Activated naive CD8-positive, alpha-beta T cell treated with anti-CD3 and anti-CD28 coated beads, Interleukin-2, amount 10 ng/mL, durations not matched to agents 7 days and 5 days (primary cell): ENCODE results near the gene HS6ST3. TPM values are rescaled to one million over a fixed set of nuclear protein-coding genes. Genes with fewer than 3 reads are reported as not detected.

Experiments used
- ATAC-seq: fragments of 150-1000 bp; cut with Tn5 transposase; one replicate; pipeline ENCODE4 v1.10.0; 2021; ENCODE audit warnings: low read depth, moderate library complexity
- POLR2A ChIA-PET: fragments of 350-600 bp; sonication (Branson Sonifier 250); formaldehyde crosslinking; loops from one replicate; lab custom pipeline; 2021; ENCODE audit warnings: antibody characterized with exemption; lab: Charles Lee
- DNase-seq: peaks from one replicate; pipeline ENCODE4 v3.0.0; 2021
- H3K27ac Mint-ChIP-seq: one replicate; pipeline ENCODE4 v1.8.0; 2022; ENCODE audit warnings: mild to moderate bottlenecking, mixed read lengths
- H3K27me3 Mint-ChIP-seq: one replicate; pipeline ENCODE4 v1.8.0; 2022; ENCODE audit warnings: mild to moderate bottlenecking, moderate library complexity, mixed read lengths
- H3K36me3 Mint-ChIP-seq: one replicate; pipeline ENCODE4 v1.8.0; 2021; ENCODE audit warnings: mild to moderate bottlenecking, mixed read lengths
- H3K4me1 Mint-ChIP-seq: one replicate; pipeline ENCODE4 v1.8.0; 2021; ENCODE audit warnings: mixed read lengths
- H3K4me3 Mint-ChIP-seq: one replicate; pipeline ENCODE4 v1.8.0; 2022; ENCODE audit warnings: mild to moderate bottlenecking, moderate library complexity, mixed read lengths
- H3K9me3 Mint-ChIP-seq: one replicate; pipeline ENCODE4 v1.8.0; 2021; ENCODE audit warnings: mixed read lengths
- total RNA-seq, 2 experiments: library from RNA; stranded (reverse); gene quantifications; one replicate each; pipeline ENCODE4 v1.2.3, GENCODE V29; 2021

Gene HS6ST3
- total RNA-seq, 2 experiments from 2014 or later: not detected

DNA sequence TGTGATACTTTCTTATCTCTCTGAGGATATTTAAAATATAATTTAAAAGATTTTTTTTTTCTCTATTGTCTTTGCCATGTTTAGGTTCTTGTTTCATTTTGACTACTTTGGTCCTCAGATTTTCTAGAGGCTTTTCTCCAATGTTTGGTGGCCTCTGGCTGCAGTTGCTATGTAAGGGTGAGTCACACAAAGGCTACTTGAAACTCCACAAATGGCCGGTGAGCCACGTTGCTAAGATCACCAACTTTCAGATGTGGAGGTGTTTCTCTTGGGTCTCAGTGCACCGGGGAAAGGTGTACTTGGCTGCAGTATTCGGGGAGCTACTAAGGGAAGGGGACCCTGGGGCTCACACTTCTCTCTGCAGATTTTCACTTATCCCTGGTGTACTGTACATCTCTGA lies 248.1 kb downstream of the HS6ST3 start:
- H3K27ac Mint-ChIP-seq: no peak overlapping the region
- no peaks in the 10 kb centered on the region for H3K9me3 Mint-ChIP-seq
- H3K36me3 Mint-ChIP-seq: no peaks in the 10 kb centered on the region
- no peak overlapping the region for H3K4me3 Mint-ChIP-seq
- no peaks in the 10 kb centered on the region for H3K4me1 Mint-ChIP-seq
- no peaks in the 10 kb centered on the region for H3K27me3 Mint-ChIP-seq
- no peak for DNase-seq
- POLR2A ChIA-PET: no interaction called here
- no peak for ATAC-seq

DNA sequence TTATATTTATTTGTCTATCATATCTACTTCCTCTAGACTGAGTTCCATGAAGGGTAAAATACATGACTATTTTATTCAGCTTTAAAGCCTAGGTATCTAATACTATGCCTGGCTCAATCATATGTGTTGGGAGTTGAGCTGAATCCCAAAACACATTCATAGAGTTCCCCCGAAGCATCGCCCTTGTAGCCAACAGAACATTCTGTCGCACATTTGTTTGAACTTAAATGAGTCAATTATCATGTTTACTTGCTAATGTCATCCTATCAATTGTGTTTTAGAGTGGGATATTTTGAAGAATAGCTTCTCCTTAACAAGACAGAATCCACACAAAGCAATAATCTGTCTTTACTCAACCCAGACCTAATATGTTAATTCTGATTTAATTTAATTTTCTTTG lies 252.4 kb downstream of the HS6ST3 start:
- Mint-ChIP-seq H3K27me3 (no peaks in the 10 kb centered on the region), H3K27ac (no peak overlapping the region), H3K4me1 (no peaks in the 10 kb centered on the region), H3K36me3 (no peaks in the 10 kb centered on the region), H3K9me3 (no peaks in the 10 kb centered on the region), H3K4me3 (no peak overlapping the region)
- DNase-seq: no peak
- ATAC-seq: no peak
- POLR2A ChIA-PET: no interaction called here

DNA sequence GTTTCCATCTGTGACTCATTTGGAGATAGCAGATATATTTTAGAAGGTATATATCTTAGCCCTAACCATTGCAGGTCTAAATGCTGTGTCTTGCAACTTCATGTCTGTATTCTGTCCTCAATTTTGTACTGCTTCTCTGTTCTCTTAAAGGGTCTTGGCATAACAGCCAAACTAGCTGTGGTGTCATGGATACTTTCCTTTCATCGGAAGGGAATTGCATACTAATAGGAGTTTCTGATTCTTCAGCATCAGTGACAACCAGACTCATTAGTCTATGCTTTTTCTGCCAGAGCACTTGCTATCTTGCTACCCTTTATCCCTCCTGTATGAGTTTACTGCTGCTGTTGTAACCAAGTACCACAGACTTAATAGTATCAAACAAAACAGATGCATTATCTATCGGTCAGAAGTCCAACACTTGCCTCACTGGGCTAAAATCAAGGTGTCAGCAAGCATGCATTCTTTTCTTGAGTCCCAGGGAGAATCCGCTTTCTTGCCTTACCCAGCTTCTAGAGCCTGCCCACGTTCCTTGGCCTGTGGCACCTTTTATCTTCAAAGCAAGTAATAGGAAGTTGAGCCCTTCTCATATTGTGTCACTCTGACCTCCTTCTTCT lies 253.1 kb downstream of the HS6ST3 start:
- no peaks in the 10 kb centered on the region for H3K27me3 Mint-ChIP-seq
- ATAC-seq (no peak), DNase-seq (no peak)
- no peaks in the 10 kb centered on the region for H3K4me1 Mint-ChIP-seq
- H3K4me3 Mint-ChIP-seq: no peak overlapping the region
- H3K9me3 Mint-ChIP-seq: no peaks in the 10 kb centered on the region
- POLR2A ChIA-PET: no interaction called here
- H3K36me3 Mint-ChIP-seq: no peaks in the 10 kb centered on the region
- H3K27ac Mint-ChIP-seq: no peak overlapping the region

GRCh38 chr13:96346921-96347320 lies 257.0 kb downstream of the HS6ST3 start:
- Mint-ChIP-seq H3K27ac (no peak overlapping the region), H3K4me3 (no peak overlapping the region), H3K27me3 (no peaks in the 10 kb centered on the region), H3K36me3 (no peaks in the 10 kb centered on the region), H3K4me1 (no peaks in the 10 kb centered on the region), H3K9me3 (no peaks in the 10 kb centered on the region)
- DNase-seq: no peak
- POLR2A ChIA-PET: no interaction called here
- no peak for ATAC-seq

GRCh38 chr13:96373597-96373996 lies 283.7 kb downstream of the HS6ST3 start:
- no peaks in the 10 kb centered on the region for H3K4me1 Mint-ChIP-seq
- H3K9me3 Mint-ChIP-seq: no peaks in the 10 kb centered on the region
- no peaks in the 10 kb centered on the region for H3K27me3 Mint-ChIP-seq
- POLR2A ChIA-PET: no interaction called here
- DNase-seq (no peak), ATAC-seq (no peak)
- no peak overlapping the region for H3K4me3 Mint-ChIP-seq
- no peak overlapping the region for H3K27ac Mint-ChIP-seq
- H3K36me3 Mint-ChIP-seq: no peaks in the 10 kb centered on the region

DNA sequence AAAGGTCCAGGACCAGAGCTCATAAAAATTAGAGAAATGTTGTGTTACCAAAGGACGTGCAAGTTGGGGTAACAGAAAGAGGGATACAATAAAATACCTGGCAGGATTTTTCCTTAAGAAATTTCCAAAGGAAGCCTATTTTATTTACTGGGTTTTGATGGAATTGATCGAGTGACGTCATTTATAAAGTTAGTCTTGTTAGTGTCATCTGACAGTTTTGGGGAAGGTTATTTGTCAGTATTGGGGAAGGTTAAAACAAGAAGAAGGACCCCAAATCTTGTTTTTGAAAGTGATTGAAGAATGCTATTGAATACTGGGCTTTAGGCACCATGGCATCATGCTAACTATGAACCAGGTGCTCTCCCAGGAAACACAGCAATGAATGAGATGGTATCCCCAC lies 287.9 kb downstream of the HS6ST3 start:
- POLR2A ChIA-PET: no interaction called here
- Mint-ChIP-seq H3K27me3 (no peaks in the 10 kb centered on the region), H3K4me1 (no peaks in the 10 kb centered on the region), H3K36me3 (no peaks in the 10 kb centered on the region), H3K4me3 (no peak overlapping the region), H3K27ac (no peak overlapping the region), H3K9me3 (no peaks in the 10 kb centered on the region)
- ATAC-seq (no peak), DNase-seq (no peak)

GRCh38 chr13:96379967-96380366 lies 290.1 kb downstream of the HS6ST3 start:
- POLR2A ChIA-PET: no interaction called here
- DNase-seq (no peak), ATAC-seq (no peak)
- H3K9me3 Mint-ChIP-seq: no peaks in the 10 kb centered on the region
- H3K4me3 Mint-ChIP-seq: no peak overlapping the region
- no peaks in the 10 kb centered on the region for H3K36me3 Mint-ChIP-seq
- no peak overlapping the region for H3K27ac Mint-ChIP-seq
- H3K4me1 Mint-ChIP-seq: no peaks in the 10 kb centered on the region
- H3K27me3 Mint-ChIP-seq: no peaks in the 10 kb centered on the region

GRCh38 chr13:96381681-96382080 lies 291.8 kb downstream of the HS6ST3 start:
- Mint-ChIP-seq H3K27ac (no peak overlapping the region), H3K36me3 (no peaks in the 10 kb centered on the region), H3K27me3 (no peaks in the 10 kb centered on the region), H3K4me3 (no peak overlapping the region), H3K4me1 (no peaks in the 10 kb centered on the region), H3K9me3 (no peaks in the 10 kb centered on the region)
- ATAC-seq: no peak
- no peak for DNase-seq
- POLR2A ChIA-PET: no interaction called here

- Mint-ChIP-seq H3K4me3 (no peak overlapping the region), H3K27ac (no peak overlapping the region), H3K4me1 (no peaks in the 10 kb centered on the region), H3K36me3 (no peaks in the 10 kb centered on the region), H3K27me3 (no peaks in the 10 kb centered on the region), H3K9me3 (peaks cover 3% of the 10 kb centered on the region)
- no peak for DNase-seq
- POLR2A ChIA-PET: no interaction called here
- no peak for ATAC-seq
Observed at GRCh38 chr13:96388598-96388997, 298.7 kb downstream of the HS6ST3 start.

GRCh38 chr13:96391606-96392005 lies 301.7 kb downstream of the HS6ST3 start:
- Mint-ChIP-seq H3K27me3 (no peaks in the 10 kb centered on the region), H3K36me3 (no peaks in the 10 kb centered on the region), H3K9me3 (peaks cover 5% of the 10 kb centered on the region), H3K27ac (no peak overlapping the region), H3K4me1 (no peaks in the 10 kb centered on the region), H3K4me3 (no peak overlapping the region)
- POLR2A ChIA-PET: no interaction called here
- ATAC-seq: no peak
- no peak for DNase-seq

- Mint-ChIP-seq H3K4me1 (no peaks in the 10 kb centered on the region), H3K27ac (no peak overlapping the region), H3K27me3 (no peaks in the 10 kb centered on the region), H3K9me3 (peaks cover 6% of the 10 kb centered on the region), H3K36me3 (no peaks in the 10 kb centered on the region), H3K4me3 (no peak overlapping the region)
- POLR2A ChIA-PET: no interaction called here
- ATAC-seq (no peak), DNase-seq (no peak)
Observed at GRCh38 chr13:96397807-96398206, 307.9 kb downstream of the HS6ST3 start.

DNA sequence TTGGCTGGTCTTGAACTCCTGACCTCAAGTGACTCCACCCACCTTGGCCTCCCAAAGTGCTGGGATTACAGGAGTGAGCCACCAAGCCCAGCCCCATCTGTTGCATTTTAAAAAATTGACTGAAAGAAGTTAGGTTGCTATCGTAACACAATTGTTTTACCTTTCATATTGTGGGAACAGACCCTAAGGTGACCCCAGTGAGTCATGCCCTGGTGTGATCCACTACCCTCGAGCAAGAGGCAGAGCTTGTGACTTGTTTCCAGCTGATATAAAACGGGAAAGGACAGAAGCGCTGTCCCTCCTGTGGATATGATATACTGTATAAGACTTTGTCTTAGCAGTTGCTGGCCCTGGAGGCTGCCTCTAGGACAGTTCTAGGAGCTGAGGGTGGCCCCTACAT lies 308.6 kb downstream of the HS6ST3 start:
- H3K4me1 Mint-ChIP-seq: no peaks in the 10 kb centered on the region
- ATAC-seq: no peak
- no peaks in the 10 kb centered on the region for H3K27me3 Mint-ChIP-seq
- DNase-seq: no peak
- POLR2A ChIA-PET: no interaction called here
- no peaks in the 10 kb centered on the region for H3K36me3 Mint-ChIP-seq
- peaks cover 4% of the 10 kb centered on the region for H3K9me3 Mint-ChIP-seq
- H3K4me3 Mint-ChIP-seq: no peak overlapping the region
- H3K27ac Mint-ChIP-seq: no peak overlapping the region

GRCh38 chr13:96403241-96403640 lies 313.3 kb downstream of the HS6ST3 start:
- H3K4me1 Mint-ChIP-seq: no peaks in the 10 kb centered on the region
- ATAC-seq (no peak), DNase-seq (no peak)
- H3K27ac Mint-ChIP-seq: no peak overlapping the region
- H3K36me3 Mint-ChIP-seq: no peaks in the 10 kb centered on the region
- peaks cover 5% of the 10 kb centered on the region for H3K9me3 Mint-ChIP-seq
- H3K27me3 Mint-ChIP-seq: no peaks in the 10 kb centered on the region
- POLR2A ChIA-PET: no interaction called here
- H3K4me3 Mint-ChIP-seq: no peak overlapping the region

DNA sequence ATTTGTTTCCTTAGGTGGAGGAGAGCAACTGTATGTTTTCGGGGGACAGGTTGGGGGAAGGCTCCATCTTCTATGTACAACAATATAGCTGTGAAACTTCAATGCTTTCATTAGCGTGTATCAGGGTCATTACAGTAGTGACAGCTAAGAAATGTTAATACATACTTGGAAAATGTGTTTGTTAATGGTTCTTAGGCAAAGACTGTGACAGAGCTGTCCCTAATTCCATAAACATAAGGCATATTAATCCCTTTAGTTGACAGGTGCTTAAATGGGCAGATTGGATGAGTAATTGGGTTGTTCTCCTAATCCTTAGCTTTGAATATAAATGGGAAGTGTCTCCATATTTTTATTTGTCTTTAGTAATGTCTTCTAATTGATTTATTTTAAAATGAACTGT lies 313.7 kb downstream of the HS6ST3 start:
- ATAC-seq (no peak), DNase-seq (no peak)
- POLR2A ChIA-PET: no interaction called here
- no peak overlapping the region for H3K27ac Mint-ChIP-seq
- no peaks in the 10 kb centered on the region for H3K36me3 Mint-ChIP-seq
- H3K4me3 Mint-ChIP-seq: no peak overlapping the region
- peaks cover 5% of the 10 kb centered on the region for H3K9me3 Mint-ChIP-seq
- H3K27me3 Mint-ChIP-seq: no peaks in the 10 kb centered on the region
- no peaks in the 10 kb centered on the region for H3K4me1 Mint-ChIP-seq
